Ascending aorta (tissue), 2 donors: ENCODE results near the gene ALOX12B. TPM values are rescaled to one million over a fixed set of nuclear protein-coding genes. Genes with fewer than 3 reads are reported as not detected.
"Not testable (repeated sequence)": the region's sequence is repeated elsewhere in the genome, so short reads cannot be mapped to it uniquely, and the experiment has no call there.

Experiments used
- DNase-seq, 2 donors: peaks; one replicate each; pipeline ENCODE4 v3.0.0-alpha.2; 2019; ENCODE audit warnings: low spot score in 2 of 2
- H3K27ac ChIP-seq, 2 donors: fragments of 200-600 bp; sonication (generic); one replicate each; pipeline ENCODE4 v1.5.1; 2016 to 2017; ENCODE audit warnings: mild to moderate bottlenecking in 1 of 2
- H3K27me3 ChIP-seq: fragments of 200-600 bp; sonication (generic); one replicate; pipeline ENCODE4 v1.5.1; 2017
- H3K36me3 ChIP-seq, 2 donors: fragments of 200-600 bp; sonication (generic); one replicate each; pipeline ENCODE4 v1.5.1; 2016
- H3K4me1 ChIP-seq, 2 donors: fragments of 200-600 bp; sonication (generic); one replicate each; pipeline ENCODE4 v1.5.1; 2016 to 2017; ENCODE audit warnings: mild to moderate bottlenecking in 1 of 2
- H3K4me3 ChIP-seq, 2 donors: fragments of 200-600 bp; sonication (generic); one replicate each; pipeline ENCODE4 v1.5.1; 2016 to 2017; ENCODE audit warnings: mild to moderate bottlenecking in 1 of 2
- H3K9me3 ChIP-seq, 2 donors: fragments of 200-600 bp; sonication (generic); one replicate each; pipeline ENCODE4 v1.5.1; 2016
- intact Hi-C: fragments of 100-400 bp; cut with DNase I; formaldehyde crosslinking; loops from one replicate; pipeline ENCODE4 v1.15.1; 2023
- total RNA-seq: library from RNA; depleted of rRNA; stranded (reverse); fragments of >200 nt; gene quantifications from one replicate; pipeline ENCODE4 v1.1.0, GENCODE V29; 2016
- TF ChIP-seq, protein P1 (sequence below), 3 experiments: fragments of 200-600 bp in 2 of 3; fragments of 450-650 bp in 1 of 3; sonication (generic) in 2 of 3; IDR thresholded peaks; one replicate each; pipeline ENCODE4 v1.5.1; 2016 to 2019; ENCODE audit warnings: antibody characterized with exemption in 3 of 3, mild to moderate bottlenecking in 1 of 3, moderate library complexity in 1 of 3

The ALOX12B gene
- total RNA-seq, 1 donor from 2014 or later, result not detected

DNA sequence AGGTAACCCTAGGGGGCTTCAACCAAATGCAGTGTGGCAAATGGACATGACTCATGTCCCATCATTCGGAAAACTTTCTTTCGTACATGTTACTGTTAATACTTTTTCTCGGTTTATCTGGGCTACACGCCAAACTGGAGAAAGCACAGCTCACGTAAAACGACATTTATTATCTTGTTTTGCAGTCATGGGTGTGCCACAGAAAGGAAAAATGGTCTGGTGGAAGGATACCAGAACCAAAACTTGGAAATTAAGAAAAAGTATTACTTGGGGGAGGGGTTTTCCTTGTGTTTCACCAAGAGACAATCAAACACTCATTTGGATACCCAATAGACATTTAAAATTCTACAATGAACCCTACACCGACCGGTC, 25.1 kb downstream of the ALOX12B start:
- peaks cover 0 to 5% of the 10 kb centered on the region in 2 donors for H3K4me1 ChIP-seq
- DNase-seq, result no peak
- intact Hi-C loops, result no loop called here
- H3K27me3 ChIP-seq, result peaks cover 8% of the 10 kb centered on the region
- no peaks in the 10 kb centered on the region for H3K36me3 ChIP-seq
- TF ChIP-seq, protein P1, sequence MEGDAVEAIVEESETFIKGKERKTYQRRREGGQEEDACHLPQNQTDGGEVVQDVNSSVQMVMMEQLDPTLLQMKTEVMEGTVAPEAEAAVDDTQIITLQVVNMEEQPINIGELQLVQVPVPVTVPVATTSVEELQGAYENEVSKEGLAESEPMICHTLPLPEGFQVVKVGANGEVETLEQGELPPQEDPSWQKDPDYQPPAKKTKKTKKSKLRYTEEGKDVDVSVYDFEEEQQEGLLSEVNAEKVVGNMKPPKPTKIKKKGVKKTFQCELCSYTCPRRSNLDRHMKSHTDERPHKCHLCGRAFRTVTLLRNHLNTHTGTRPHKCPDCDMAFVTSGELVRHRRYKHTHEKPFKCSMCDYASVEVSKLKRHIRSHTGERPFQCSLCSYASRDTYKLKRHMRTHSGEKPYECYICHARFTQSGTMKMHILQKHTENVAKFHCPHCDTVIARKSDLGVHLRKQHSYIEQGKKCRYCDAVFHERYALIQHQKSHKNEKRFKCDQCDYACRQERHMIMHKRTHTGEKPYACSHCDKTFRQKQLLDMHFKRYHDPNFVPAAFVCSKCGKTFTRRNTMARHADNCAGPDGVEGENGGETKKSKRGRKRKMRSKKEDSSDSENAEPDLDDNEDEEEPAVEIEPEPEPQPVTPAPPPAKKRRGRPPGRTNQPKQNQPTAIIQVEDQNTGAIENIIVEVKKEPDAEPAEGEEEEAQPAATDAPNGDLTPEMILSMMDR (IDR thresholded peaks at IDR 0.05), result no peak
- no peak overlapping the region for H3K27ac ChIP-seq
- peak overlapping the region in 1 of 2 donors; percentile 21 for H3K4me3 ChIP-seq
- H3K9me3 ChIP-seq, result no peaks in the 10 kb centered on the region

DNA sequence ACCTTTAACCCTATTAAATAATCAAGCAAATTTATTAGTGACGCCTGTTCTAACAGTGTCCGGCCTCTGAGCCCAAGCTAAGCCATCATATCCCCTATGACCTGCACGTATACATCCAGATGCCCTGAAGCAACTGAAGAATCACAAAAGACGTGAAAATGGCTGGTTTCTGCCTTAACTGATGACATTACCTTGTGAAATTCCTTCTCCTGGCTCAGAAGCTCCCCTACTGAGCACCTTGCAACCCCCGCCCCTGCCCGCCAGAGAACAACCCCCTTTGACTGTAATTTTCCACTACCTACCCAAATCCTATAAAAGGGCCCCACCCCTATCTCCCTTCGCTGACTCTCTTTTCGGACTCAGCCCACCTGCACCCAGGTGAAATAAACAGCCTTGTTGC, 25.7 kb downstream of the ALOX12B start:
- intact Hi-C loops, H3K36me3 ChIP-seq, H3K4me1 ChIP-seq, H3K9me3 ChIP-seq, H3K27ac ChIP-seq, H3K27me3 ChIP-seq, H3K4me3 ChIP-seq, DNase-seq: not testable (repeated sequence)

DNA sequence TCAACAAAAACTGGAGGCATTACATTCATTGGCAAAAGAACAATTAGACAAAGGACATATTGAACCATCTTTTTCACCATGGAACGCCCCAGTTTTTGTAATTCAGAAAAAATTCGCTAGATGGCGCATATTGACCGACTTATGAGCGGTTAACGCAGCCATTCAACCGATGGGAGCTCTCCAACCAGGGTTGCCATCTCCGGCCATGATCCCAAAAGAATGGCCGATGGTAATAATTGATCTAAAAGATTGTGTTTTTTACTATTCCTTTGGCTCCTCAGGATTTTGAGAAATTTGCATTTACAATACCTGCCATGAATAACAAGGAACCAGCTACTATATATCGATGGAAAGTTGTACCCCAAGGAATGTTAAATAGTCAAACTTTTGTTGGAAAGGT, 27.2 kb downstream of the ALOX12B start:
- no peak for DNase-seq
- intact Hi-C loops, result loop anchor here (1.0 kb wide), 1 partner anchor 241 kb away; no protein-coding TSS in a partner anchor

DNA sequence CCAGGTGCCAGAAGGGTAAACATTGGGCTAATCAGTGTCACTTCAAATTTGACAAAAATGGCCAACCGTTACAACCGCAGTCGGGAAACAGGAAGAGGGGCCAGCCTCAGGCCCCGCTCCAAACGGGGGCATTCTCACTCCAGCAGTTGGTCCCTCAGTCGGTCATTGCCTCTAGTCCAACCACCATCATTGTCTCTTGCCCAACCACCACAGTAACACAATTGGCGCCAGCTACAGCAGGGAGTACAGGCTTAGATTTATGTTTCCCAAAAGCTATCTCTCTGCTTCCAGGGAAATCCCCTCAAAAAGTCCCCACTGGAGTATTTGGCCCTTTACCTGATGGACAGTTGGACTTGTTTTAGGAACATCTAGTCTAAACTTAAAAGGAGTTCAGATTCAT, 28.4 kb downstream of the ALOX12B start:
- intact Hi-C loops, result loop anchor here (5.0 to 10.0 kb wide), 2 partner anchors 147 to 234 kb away; no protein-coding TSS in a partner anchor
- Histone ChIP-seq H3K36me3 (no peaks in the 10 kb centered on the region), H3K4me3 (no peak overlapping the region), H3K9me3 (no peaks in the 10 kb centered on the region), H3K27me3 (peaks cover 8% of the 10 kb centered on the region), H3K4me1 (peaks cover 0 to 5% of the 10 kb centered on the region in 2 donors), H3K27ac (no peak overlapping the region)
- peak in 1 of 2 donors; percentile 15 for DNase-seq
- TF ChIP-seq, protein P1 (IDR thresholded peaks at IDR 0.05), result no peak

More for the DNA sequence above, 27.2 kb downstream of the ALOX12B start:
- no peaks in the 10 kb centered on the region for H3K36me3 ChIP-seq
- H3K27me3 ChIP-seq, result peaks cover 8% of the 10 kb centered on the region
- no peak overlapping the region for H3K27ac ChIP-seq
- no peaks in the 10 kb centered on the region for H3K9me3 ChIP-seq
- TF ChIP-seq, protein P1 (IDR thresholded peaks at IDR 0.05), result peak; percentile 67 to 73 (median 72)
- H3K4me1 ChIP-seq, result peaks cover 0 to 5% of the 10 kb centered on the region in 2 donors
- H3K4me3 ChIP-seq, result no peak overlapping the region

DNA sequence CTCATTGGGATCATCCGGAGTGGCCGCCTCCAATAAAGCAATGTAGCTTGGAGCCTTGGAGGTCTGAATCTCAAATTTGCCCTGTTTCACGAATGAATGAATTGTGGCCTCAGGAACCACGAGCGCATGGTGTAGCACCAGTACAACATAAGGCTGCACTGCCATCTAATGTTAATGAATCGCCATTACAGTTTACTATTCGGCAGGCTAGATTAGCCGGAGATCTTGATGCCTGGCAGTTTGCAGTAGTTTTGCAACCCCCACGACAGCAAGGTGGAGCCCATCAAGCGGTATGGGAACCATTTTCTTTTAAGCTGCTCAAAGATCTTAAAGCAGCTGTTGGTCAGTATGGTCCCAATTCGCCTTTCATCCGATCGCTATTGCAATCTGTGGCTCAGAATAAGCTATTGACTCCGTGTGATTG, 29.8 kb downstream of the ALOX12B start:
- DNase-seq, result peak in 1 of 2 donors; percentile 74
- intact Hi-C loops, result loop anchor here (5.0 to 10.0 kb wide), 2 partner anchors 145 to 233 kb away; no protein-coding TSS in a partner anchor
- H3K27ac ChIP-seq, result no peak overlapping the region

DNA sequence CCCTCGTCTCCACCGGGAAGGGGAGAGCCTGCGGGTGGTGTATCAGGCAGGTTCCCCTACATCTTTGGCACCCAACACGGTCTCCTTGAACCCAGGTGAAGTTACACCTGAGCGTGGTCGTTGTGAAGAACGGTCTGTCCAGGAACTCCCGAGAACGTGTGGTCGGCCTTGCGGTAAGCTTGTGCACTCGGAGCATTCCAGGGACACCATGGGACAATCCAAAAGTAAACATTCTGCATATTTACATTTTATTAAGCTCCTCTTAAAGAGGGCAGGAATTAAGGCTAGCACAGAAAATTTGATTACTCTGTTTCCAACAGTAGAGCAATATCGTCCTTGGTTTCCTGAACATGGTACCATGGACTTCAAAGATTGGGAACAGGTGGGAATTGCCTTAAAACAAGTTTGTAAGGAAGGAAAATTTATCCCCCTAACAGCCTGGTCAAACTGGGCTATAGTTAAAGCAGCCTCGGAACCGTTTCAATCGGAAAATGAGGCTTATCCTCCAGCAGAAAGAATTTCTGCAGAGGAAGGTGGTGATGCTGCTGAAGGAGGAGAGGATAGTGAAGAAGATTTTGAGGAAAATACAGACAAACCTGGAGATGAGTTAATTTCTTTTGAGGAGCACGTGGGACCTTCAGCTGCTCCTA, 30.4 kb downstream of the ALOX12B start:
- Histone ChIP-seq H3K9me3 (no peaks in the 10 kb centered on the region), H3K27ac (no peak overlapping the region), H3K4me3 (no peak overlapping the region), H3K36me3 (no peaks in the 10 kb centered on the region), H3K27me3 (peaks cover 6% of the 10 kb centered on the region), H3K4me1 (no peaks in the 10 kb centered on the region)
- DNase-seq, result no peak
- intact Hi-C loops, result loop anchor here (5.0 to 10.0 kb wide), 2 partner anchors 145 to 232 kb away; no protein-coding TSS in a partner anchor
- TF ChIP-seq, protein P1 (IDR thresholded peaks at IDR 0.05), result no peak

More for the DNA sequence above, 29.8 kb downstream of the ALOX12B start:
- TF ChIP-seq, protein P1 (IDR thresholded peaks at IDR 0.05), result peak; percentile 69 to 78 (median 74)
- Histone ChIP-seq H3K36me3 (no peaks in the 10 kb centered on the region), H3K27me3 (peaks cover 8% of the 10 kb centered on the region), H3K9me3 (no peaks in the 10 kb centered on the region), H3K4me1 (peaks cover 0 to 3% of the 10 kb centered on the region in 2 donors), H3K4me3 (no peak overlapping the region)
